IPS-NIHi11 (cell line): ENCODE measurements around the gene SLC38A10.

Experiments used
- DNase-seq: peaks from one replicate; pipeline ENCODE4 v3.0.0; 2012; ENCODE audit warnings: mixed read lengths, low spot score

The SLC38A10 gene

DNA sequence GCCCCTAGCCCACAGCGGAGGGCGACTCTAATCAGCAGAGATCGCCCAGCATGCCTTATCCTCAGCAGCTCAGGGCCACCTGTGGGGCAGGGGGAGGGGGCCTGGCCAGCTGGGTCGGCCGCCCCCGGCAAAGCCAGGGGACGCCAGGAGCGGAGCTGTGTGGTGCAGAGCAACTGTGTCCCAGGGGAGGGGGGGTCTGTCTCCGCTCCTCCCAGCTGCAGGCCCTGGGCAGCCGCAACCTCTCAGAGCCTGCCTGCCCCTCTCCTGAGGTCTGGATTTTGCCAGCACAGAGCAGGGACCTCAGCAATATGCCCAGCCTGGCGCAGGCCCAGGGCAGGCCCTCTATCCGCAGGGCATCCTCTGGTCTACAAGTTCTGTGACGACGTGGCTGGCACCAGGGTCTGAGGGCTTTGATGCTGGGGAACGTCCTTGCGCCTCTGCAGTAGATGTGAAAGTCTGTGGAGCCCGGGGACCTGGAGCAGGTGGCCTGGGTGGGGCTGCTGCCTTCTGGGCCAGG lies 36.5 kb upstream of the SLC38A10 start:
- no peak for DNase-seq

DNA sequence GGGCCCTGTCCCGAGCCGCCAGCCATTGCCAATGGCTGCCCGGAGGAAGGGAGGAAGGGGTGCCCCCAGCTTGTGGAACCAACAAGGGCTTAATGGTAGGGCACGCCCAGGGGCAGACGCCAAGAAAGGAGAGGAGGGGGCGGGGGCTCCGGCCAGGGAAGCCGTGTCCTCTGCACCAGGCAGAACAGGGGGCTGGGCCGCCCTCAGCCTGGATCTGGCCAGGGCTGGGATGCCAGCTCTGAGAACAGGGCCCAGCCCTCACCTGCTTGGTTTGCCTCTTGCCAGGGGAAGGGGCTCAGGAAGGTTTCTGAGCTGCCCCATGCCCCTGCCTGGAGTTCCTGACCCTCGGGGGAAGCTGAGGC lies 35.8 kb upstream of the SLC38A10 start:
- no peak for DNase-seq

DNA sequence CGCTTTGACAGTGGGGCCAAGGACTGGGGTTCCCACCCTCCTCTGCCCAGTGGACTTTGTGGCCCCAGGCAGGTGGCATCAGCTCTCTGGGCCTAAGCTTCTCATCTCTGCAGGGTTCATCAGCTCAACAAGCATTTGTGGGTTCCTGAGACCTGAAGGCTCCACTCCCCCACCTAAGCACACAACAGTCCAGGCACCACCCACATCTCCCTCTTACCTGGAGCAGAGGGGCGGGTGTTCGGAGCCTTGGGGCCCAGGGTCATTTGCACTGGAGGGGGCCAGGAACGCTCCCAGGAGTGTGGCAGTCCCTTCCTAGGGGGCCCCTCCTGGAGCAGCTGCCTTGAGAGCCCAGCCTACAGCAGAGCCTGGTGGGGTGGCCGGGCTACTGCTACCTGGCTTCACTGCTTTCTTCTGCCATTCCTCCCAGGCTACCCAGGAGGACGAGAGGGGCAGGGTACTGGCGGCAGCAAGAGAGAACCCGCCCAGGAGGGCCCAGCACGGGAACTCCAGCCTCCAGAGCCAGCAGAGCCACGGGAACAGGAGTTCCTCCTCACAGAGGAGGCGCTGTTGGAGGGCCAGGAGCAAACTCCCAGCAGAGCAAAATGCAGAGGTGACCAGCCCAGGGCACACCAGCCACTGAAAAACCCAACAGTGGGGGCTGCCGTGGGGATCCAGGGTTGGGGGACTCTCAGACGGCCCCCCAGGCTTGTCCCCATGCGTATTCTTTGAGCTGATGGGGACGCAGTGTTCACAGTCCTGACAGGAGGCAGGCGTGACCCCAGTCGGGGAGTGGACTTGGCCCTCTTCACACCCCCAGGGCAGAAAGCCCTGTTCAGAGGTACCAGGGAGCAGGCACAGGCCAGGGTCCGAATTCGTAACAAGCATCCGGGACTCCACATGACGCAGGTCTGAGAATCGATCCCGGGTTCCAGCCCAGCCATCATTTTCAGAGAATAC lies 35.1 kb upstream of the SLC38A10 start:
- DNase-seq, result no peak

DNA sequence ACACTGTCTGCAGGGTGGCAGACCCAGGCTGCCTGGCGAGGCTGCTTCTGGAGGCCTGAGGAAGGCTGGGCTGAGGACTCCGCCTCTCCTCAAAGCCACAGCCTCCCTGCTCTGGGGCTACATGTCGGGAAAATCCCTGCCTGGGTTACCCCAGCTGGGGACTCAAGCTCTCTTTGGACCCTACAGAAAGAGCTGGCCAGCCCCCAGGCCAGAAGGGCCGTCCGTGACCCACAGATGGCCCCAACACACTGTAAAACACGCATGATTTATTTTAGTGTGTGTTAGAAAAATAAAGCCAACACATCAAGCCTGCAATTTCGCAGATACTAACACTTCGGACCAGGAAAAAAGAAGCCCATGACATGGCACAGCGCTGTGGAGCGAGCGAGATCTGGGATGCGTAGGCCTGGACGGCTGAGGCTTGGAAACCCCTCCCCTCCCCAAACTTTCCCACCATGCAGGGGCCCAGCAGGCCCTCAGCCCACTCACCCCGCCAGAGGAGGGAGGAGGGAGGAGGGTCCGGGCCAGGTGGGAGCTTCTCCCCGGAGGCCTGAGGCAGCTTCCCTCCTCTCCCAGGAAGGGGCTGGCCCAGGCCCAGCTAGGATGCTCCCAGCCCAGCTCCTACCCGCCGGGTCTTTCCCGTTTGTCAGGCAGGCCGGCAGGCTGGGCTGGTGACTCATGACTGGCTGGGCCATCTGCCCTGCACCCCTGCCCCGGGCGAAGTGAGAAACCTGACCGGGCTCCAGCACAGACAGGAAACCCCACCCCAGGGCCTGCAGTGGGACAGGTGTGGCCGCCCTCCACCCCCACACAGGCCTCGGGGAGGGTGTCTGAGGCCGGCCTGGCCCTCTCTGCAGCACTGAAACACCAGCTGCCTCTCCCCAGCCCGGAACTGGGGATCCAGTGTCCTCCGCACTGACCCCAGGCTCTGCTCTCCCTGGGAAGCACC lies 34.1 kb upstream of the SLC38A10 start:
- DNase-seq, result peak; percentile 90

DNA sequence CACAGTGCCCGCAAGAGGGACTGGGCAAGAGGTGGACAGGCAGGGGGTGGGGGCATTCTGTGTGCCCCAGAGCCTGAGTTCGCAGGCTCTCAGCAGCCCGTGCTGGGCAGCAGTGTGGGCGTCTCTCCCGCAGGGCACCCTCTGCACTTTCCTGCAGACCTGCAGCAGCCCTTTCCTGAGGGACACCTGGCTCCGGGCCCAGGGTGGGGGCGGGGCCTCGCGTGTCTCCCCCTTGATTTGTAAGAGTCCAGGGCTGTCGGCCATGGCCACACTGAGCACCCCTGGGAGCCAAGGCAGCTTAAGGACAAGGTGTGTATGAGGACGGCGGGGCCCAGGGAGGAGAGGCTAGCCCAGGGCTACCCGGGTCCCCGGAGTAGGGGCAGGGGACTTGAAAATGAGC lies 33.4 kb upstream of the SLC38A10 start:
- no peak for DNase-seq

DNA sequence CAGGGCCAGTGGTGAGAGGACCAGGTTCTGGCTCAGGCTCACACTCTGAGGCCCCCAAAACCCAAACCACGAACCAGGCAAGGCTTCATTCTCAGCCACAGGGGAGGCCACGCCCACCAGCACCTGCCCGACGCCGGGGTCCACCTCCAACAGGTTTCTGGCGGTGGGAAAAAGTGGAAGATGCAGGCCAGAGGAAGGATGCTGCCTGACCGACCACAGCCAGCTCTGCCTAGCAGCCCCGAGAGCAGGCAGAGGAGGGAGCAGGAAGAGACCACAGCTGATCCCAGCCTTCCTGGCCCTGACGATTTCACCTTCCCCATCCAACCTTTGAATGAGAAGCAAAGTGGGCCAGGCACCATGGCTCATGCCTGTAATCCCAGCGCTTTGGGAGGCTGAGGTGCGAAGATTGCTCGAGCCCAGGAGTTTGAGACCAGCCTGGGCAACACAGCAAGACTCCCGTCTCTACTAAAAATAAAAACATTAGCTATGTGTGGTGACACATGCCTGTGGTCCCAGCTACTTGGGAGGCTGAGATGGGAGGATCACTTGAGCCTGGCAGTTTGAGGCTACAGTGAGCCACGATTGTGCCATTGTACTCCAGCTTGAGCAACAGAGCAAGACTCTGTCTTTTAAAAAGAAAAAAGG lies 30.7 kb upstream of the SLC38A10 start:
- DNase-seq, result no peak

DNA sequence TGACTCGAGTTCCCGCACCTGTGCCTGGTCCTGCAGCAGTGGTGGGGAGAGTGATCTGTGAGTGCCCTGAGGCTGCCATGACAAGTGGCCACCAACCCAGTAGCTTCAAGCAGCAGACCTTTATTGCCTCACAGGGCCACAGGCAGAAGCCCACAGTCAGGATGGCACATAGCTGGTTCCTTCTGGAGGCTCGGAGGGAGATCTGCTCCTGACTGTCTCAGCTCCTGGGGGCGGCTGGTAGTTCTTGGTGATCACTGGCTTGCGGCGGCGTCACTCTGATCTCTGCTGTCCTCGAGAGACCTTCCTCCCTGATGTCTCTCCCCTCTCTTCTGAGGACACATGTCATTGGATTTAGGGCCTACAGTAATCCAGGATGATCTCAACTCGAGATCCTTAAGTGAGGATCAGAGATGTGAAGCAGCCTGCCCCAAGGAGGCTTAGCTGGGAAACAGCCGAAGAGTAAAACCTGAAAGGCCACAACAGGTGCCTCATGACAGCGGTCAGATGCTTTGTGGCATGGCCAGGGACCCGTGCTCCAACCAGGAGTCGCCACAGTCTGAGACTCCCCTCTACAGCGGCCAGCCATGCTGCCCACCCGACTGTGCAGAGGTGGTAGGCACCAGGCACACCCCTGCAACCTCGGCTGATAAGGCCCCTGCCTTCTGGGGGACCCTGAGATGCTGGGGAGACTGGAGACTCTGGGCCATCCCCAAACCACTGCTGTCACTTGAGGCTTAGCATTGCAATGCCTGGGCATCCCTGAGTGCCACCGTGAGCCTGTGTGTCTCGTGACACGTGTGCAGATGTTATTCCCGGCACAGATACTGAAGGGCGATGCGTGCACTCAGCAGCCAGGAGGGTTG lies 30.0 kb upstream of the SLC38A10 start:
- DNase-seq, result no peak

DNA sequence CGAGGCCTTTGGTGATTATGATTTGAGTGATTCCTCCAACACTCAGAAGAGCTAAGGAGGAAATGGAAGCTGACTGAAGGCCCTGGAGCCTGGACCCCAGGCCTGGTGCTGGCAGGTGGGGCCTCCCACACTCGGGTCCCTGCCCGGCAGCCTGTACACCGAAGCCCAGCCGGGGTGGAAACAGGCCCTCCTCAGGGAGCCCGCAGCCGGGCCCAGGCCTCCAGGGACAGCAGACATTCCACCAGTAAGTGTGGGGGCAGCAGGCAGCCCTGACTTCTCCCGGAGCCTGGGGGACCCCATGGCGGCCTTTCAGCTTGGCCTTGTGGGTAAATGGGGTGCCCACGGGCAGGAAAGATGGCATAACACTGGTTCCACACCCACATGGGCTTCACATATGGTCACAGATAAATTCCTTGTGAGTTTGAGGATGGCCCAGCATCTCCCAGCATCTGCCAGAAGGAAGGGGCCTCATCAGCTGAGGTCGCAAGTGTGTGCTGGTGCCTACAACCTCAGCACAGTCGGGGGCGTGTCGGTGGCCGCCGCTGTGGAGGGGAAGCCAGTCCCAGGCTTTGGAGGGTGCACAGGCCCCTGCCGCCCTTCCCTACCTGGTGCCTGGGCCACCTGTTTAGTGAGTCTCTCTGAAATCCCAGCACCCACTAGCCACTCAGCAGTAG lies 29.2 kb upstream of the SLC38A10 start:
- no peak for DNase-seq

DNA sequence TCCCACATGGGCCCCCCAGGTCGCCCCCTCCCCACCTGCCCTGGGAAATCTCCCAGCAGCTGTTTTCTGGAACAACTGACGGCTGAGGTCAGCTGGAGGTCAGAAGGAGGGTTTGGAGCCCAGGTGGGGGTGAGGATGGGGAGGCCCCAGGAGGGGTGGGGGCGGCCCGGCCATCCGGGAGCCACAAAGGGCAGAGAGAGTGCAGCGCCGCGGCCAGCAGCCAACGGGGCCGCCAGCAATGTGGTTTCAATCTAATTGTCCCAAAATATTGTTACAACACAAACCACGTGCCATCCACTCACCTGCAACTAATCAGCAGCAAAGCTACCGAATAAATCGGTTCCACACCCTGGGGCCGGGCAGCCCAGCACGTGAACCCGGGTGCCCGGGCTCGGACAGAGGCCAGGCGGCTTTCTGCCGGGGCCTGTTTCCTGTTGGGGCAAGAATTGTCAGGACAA lies 28.3 kb upstream of the SLC38A10 start:
- no peak for DNase-seq

DNA sequence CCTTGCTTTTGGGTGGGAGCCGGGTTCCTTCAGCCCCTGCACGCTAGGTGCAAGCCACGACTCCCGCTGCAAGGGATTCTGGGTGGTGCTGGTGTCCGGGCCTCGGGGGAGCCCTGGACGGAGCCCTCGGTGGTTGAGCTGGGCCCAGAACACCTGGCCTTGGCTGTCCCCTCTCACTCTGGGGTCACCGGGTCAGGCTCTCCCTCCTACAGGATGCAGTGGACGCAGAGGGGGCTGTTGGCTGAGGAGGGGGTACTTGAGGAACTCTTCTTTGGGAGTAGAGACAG lies 27.9 kb upstream of the SLC38A10 start:
- DNase-seq, result no peak

DNA sequence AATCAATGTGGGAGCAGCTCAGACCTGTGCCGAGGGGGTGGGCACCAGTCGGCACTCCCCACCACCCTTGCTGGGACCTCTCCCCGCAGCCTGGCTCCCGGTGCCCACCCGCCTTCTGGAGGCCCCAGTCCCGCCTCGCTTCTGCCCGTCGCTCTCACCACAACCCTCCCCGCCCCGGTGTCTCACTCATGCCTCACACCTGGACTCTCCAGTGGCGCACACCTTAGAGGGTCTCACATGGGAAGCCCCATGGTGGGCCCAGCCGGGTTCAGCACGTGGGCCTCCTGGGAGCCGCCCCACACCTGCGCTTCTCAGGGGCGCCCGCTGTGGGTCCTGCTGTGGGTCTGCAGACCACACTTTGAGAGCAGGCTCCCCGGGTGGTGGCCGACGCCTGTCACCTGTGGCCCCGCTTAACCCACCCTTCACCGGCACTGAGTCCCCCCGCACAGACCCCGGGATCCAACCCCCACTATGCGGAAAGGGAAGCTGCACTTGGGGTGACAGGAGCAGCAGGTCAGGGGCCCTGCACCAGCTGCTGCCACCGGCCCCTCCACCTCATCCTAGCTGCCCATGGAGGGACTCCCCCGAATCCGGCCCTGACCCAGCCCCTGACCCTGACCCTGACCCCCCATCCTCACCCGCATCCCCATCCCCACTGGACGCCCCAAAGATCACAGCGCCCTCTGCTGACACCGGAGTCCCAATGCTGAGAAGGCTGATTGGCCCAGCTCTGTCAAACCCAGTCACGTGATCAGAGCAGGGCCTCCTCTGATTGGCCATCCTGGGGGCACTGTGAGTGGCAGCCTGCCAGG lies 27.4 kb upstream of the SLC38A10 start:
- DNase-seq, result peak; percentile 88

DNA sequence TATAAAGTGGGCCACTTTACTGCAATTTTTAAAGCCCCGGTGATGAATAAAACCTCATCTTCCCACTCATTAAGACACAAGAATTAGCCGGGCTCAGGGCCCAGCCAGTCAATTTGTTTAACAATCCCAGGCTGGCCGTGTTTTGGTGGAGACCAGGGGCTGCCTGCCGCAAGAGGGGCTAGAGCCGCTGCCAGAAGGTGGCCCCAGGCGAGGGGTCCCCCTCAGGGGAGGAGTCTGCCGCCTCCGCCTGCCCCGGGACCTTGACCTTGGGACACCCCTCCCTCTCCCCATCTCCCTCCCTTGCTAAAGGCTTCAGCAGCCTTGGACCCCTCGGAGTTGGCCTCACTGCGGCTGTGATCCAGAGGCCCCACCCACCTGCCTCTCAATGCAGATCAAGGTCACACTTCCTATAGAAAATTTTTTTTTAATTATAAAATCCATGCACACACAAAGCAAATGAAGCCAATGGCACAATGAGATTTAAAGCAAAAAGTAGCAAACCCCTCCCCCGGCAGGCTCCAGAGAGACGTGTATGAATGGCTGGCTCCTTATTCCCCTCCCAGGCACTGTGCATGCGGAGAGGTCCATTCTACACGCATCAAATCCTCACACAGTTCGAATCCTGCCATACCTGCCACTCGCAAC lies 23.0 kb upstream of the SLC38A10 start:
- peak; percentile 79 for DNase-seq

DNA sequence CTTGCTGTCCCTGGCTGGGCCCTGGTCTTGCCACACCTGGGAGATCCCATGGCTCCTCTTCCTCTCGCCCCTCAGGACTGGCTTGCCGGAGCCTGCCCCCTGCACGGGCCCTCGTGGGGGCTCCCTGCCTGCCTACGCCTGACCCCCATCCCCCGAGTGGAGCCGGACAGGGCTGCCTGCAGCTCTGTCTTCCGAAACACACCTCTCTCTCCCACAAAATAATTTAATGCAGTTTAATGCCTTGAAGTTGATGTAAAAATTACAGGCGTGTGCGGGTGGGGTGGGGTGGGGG lies 22.4 kb upstream of the SLC38A10 start:
- DNase-seq, result no peak

DNA sequence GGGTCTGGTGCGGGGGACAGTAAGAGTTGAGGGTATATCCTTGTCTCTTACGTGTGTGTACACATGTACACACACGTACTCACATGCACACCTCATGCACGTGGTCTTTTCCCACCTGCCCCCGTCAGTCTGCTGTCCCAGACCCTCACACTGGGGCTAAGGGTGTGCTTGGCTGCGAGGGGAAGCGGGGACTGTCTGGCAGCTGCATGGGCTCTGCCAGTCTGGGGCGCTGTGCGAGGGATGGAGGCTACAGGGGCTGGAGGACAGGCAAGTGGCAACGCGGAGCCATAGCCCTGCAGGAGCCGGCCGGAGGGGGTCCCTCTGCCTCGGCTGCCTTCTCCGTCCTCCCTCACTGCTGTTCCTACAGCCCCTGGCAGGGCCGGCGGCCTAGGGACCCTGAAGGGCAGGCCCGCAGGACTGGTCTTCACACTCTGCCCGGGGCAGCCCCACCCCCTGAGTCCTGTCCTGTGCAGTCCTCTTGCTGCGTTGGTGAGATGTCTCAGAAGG lies 20.8 kb upstream of the SLC38A10 start:
- no peak for DNase-seq

DNA sequence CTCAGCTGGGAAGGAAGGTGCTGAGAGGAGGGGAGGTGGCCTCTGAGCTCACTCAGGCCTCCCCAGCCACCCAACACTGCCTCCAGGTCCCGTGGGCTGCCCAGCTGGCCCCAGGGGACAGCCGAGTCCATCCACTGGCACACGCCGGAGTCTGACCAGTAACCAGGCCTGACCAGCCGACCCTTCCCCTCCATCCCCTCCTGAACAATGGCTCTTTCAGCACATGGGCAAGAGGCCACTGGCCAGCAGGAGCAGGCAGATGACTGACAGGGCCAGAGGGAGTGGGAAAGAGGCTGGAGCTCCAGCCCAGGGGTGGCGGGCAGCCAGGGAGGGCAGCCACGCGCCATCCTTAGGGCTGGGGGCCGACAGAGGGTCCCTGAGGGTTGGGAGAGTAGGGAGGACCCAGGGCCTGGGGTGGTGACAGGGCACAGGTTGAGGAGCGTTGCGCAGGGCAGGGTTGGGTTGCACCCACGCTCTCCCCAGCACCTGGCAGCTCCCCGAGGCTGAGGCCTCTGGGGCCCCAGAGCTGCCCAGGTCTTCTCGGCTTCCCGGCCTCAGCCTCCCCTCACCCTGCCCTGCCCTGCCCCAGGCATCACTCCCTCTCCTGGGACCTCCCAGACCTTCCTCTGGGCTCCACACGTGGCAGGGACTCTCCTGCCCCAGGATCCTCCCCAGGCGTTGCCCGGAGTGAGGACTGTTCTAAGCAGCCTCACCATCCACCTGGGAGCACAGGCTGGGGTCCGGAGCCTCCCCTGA lies 20.2 kb upstream of the SLC38A10 start:
- DNase-seq, result no peak

DNA sequence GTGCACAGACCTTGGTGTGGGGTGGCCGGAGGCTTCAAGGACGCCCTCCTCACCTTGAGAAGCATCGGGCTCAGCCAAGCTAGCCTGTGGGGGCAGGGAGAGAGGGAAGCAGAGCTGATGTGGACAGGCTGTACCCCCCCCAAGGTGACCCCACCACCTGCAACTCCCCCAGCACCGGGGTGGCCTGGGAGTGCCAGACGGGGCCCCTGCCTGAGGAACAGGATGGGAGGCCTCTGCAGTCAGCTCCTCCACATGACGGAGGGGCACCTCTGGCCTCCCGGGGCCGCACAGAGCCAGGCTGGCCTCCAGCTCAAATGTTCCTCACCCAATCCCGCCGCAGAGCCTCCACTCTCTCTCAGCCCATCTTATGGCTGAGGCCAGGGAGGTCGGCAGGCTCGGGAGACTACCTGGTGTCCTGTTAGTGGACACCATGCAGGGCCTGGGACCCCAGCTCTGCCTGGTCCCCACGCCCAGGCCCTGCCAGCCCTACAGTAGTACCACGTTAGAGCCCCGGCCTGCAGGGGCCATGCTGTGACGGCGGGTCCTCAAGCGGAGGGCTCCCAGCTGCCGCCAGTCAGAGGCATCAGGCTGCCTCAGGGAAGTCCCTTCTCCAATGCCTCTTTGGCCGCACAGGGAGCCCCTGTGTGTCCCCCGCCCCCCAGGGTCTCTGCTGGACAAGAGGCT lies 19.4 kb upstream of the SLC38A10 start:
- no peak for DNase-seq

DNA sequence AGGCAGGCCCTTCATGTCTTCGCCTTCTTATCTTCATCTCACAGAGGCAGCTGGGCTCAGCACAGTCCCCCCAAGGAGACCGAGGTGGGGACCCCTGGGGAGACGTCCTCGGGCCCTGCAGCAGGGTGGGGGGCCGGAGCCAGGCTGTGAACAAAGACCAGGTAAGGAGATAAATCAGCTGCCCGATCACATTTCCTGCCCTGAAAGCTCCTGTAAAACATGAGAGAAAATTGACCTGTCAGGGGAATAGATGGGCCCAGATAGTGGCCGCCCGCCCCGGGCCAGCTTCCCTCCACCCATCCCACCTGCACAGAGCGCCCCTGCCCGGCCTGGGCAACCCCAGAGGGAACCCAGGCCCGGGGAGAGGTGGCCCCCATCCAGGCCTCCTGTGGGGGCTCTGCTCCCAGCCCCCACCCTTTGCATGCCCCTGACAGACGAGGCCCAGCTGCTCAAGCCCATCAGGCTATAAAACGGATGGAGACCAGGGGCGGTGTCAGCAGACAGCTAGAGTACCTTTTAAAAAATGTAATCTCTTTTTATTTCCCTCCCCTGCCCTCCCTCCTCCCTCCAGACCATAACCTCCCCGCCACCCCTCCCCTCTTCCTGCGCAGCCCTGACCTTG lies 18.8 kb upstream of the SLC38A10 start:
- DNase-seq, result no peak
